ENCODE measurements around the gene PPHLN1.

Gene PPHLN1, protein sequence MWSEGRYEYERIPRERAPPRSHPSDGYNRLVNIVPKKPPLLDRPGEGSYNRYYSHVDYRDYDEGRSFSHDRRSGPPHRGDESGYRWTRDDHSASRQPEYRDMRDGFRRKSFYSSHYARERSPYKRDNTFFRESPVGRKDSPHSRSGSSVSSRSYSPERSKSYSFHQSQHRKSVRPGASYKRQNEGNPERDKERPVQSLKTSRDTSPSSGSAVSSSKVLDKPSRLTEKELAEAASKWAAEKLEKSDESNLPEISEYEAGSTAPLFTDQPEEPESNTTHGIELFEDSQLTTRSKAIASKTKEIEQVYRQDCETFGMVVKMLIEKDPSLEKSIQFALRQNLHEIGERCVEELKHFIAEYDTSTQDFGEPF

DNA sequence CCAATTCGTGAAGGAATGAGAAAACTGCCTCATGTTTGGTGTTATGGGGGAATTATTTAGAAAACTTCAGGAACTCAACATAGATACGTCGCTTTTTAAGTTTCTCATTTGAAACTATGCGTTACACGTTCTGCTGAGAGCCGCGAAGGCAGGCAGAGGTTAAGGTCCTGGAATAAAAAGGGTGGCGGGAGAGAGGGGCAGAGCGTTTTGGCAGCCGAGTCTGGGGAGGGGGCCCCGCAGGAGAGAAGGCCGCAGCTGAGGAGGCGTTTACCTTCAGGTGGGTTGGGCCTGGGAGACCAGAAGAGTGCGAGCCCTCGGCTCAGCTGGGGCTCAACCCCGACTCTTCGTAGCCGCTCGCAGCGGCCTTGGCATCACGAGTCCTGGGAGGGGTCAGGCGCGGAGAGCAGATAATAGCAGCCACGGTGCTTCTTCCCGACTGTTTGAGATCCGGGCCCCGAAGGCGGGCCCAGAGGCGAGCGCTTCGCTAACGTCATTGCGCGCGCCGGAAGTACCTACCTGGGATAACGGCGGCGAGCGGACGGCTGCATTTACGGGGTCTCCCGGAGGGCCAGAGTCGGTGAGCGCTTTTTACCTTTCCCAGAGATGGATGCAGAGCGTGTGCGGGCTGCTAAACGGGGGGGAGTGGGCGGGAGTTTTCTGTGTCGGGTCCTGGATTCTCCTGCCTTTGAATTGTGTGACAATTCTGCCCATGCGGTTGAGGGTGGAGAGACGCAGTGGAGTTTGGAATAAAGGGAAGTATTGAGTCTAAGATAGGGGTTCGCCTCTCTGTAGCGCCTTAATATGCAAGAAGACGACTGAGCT, at the start of gene PPHLN1, which contains the start of gene ZCRB1:
TSS of gene PPHLN1 (plus strand) at position 515 of the 822 bp plus-strand sequence. CDS start 9,736 bp downstream, outside the sequence.
TSS of gene ZCRB1 (minus strand) at position 442 of the 822 bp plus-strand sequence. CDS start 1,992 bp downstream, outside the sequence.
- H3K4me3 Mint-ChIP-seq: peak within 1 kb of the TSS; percentile 99
- peak; percentile 97 for ATAC-seq
- H3K9me3 Mint-ChIP-seq: no peaks in the 10 kb centered on the region
- H3K36me3 Mint-ChIP-seq: peaks cover 17% of the 10 kb centered on the region
- H3K27ac Mint-ChIP-seq: peak within 1 kb of the TSS; percentile 98
- no peaks in the 10 kb centered on the region for H3K27me3 Mint-ChIP-seq
- peaks cover 44% of the 10 kb centered on the region for H3K4me1 Mint-ChIP-seq

DNA sequence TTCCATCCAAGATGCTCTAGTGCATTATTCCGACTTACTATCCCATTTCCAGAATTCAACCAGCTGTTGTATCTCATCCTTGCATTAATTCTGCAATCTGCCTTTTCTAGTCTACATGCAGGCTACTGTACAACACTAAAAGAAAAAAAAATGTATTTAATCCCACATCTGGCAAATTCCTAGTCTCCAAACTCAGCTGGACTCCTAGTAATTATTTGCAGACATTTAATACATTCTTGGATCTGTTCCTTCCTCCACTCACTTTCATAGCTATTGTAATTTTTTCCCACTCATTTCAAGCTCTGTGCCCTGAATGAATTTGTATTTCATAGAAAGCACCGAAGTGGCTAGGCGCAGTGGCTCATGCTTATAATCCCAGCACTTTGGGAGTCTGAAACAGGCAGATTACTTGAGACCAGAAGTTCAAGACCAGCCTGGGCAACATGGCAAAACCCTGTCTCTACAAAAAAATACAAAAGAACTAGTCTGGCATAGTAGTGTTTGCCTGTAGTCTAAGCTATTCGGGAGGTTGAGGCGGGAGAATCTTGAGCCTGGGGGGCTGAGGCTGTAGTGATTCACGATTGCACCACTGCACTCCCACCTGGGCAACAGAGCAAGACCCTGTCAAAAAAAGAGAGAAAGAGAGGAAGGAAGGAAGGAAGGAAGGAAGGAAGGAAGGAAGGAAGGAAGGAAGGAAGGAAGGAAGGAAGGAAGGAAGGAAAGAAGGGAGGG, 48.4 kb upstream of the PPHLN1 start:
- no peak overlapping the region for H3K4me3 Mint-ChIP-seq
- no peaks in the 10 kb centered on the region for H3K9me3 Mint-ChIP-seq
- H3K36me3 Mint-ChIP-seq: no peaks in the 10 kb centered on the region
- no peak overlapping the region for H3K27ac Mint-ChIP-seq
- H3K27me3 Mint-ChIP-seq: peaks cover 11% of the 10 kb centered on the region
- H3K4me1 Mint-ChIP-seq: no peaks in the 10 kb centered on the region
- no peak for ATAC-seq

DNA sequence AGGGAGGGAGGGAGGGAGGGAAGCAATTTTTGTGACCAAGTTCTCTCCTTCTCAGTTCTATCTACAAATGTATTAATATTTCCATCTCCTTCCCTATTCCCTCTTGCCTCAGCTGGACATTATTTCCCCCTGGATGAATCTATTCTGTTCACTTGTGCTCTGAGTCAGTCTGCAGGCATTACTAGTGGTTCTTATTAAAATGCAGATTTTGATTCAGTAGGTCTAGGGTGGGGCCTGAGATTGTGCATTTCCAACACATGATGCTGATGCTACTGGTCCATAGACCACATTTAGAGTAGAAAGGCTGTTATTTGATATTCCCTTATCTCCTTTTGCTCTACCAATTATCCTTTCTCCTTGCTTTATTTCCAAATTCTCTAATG, 47.8 kb upstream of the PPHLN1 start:
- Mint-ChIP-seq H3K27me3 (peaks cover 11% of the 10 kb centered on the region), H3K36me3 (no peaks in the 10 kb centered on the region), H3K4me1 (no peaks in the 10 kb centered on the region), H3K27ac (no peak overlapping the region), H3K9me3 (no peaks in the 10 kb centered on the region), H3K4me3 (no peak overlapping the region)
- ATAC-seq: no peak

DNA sequence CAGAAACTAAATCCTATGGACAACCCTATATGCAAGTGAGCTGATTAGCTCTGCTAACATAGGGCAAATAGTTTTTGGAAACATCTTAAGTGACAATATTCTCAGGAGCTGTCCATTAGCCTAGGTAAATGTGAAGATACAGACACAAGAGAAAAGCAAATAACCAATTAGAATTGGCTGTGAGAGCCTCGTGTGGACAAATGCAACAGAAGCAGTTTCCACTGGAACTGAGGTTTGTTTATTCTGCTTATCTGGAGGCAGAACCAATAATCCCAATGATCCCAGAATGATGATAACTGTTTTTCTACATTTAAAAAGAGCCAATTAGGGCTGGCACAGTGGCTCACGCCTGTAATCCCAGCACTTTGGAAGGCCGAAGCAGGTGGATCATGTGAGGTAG, 44.7 kb upstream of the PPHLN1 start:
- Mint-ChIP-seq H3K27ac (no peak overlapping the region), H3K9me3 (no peaks in the 10 kb centered on the region), H3K4me3 (no peak overlapping the region), H3K4me1 (peaks cover 7% of the 10 kb centered on the region), H3K36me3 (no peaks in the 10 kb centered on the region), H3K27me3 (peaks cover 11% of the 10 kb centered on the region)
- ATAC-seq: no peak

DNA sequence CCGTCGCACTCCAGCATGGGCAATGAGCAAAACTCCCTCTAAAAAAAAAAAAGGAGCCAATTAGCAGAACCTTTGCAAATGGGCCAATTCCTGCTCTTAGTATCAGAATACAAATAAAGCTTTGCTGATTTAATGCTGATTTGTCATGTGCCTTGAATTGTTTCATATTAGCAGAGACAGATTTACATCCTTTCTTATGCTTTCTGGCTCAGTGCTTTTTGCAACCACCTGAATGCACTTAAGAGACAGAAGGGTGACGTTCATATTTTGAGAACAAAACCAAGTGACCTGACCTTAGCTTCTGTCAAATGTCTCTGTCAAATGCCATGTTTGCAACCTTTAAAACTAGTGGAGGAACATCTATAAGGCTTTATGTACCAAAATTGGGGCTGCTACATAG, 44.1 kb upstream of the PPHLN1 start:
- H3K9me3 Mint-ChIP-seq: no peaks in the 10 kb centered on the region
- peak; percentile 27 for ATAC-seq
- peaks cover 7% of the 10 kb centered on the region for H3K4me1 Mint-ChIP-seq
- peaks cover 14% of the 10 kb centered on the region for H3K27me3 Mint-ChIP-seq
- H3K27ac Mint-ChIP-seq: no peak overlapping the region
- H3K4me3 Mint-ChIP-seq: no peak overlapping the region
- no peaks in the 10 kb centered on the region for H3K36me3 Mint-ChIP-seq

DNA sequence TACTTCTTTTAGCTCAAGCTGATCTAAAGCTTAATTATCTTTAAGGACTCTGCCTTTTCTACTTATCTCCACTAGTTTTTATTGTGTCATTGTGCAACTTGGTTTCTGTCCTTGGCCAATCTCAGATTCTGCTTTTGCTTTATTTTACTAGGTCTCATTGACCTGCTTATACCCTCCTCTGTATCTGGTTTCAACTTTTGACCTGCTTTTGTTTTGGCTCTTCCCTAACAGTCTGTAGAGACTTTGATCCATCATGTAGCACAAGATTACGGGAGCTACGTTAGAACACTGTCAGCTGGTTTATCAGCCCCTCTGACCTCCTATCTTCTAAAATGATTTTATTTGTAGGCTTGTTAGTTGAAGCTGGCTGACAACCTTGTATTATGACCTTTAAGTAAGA, 43.7 kb upstream of the PPHLN1 start:
- Mint-ChIP-seq H3K36me3 (no peaks in the 10 kb centered on the region), H3K27me3 (peaks cover 19% of the 10 kb centered on the region), H3K4me3 (no peak overlapping the region), H3K9me3 (no peaks in the 10 kb centered on the region), H3K4me1 (peaks cover 7% of the 10 kb centered on the region), H3K27ac (no peak overlapping the region)
- no peak for ATAC-seq

DNA sequence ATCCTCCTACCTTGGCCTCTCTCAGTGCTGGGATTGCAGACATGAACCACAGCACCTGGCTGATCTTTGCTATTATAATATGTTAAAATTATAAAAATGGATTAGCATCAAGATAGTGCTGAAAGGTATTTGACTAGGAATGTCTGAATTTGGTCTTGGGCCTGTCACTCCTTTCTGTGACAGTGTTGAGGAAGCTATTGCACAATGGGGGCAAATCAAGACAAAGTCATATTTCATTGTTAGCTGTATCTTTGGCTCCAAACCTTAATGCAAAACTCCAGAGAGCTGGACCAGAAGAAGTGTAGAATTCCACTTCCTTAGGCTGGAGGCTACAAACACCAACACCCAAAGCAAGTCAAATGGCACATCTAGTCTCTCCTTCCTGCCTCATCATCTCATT, 42.2 kb upstream of the PPHLN1 start:
- Mint-ChIP-seq H3K27me3 (peaks cover 20% of the 10 kb centered on the region), H3K4me1 (peaks cover 7% of the 10 kb centered on the region), H3K9me3 (no peaks in the 10 kb centered on the region), H3K4me3 (no peak overlapping the region), H3K36me3 (no peaks in the 10 kb centered on the region), H3K27ac (no peak overlapping the region)
- no peak for ATAC-seq

DNA sequence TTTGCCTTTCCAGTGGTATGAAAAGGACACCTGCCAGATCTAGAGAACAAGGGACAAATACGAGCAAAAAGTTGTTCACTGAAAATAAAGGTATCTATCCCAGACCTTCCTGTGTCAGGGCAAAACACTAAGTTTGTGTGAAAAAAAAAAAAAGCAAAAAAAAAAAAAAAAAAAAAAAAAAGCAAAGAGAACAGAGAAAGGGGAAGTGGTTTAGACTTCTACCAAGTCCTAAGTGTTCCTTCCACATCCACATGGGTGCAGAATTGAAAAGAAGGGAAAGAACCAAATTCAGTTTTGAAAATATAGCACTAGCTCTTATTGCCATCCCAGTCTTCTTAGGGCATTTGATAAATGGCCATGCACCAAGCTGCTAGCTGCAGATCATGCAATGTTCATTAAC, 41.8 kb upstream of the PPHLN1 start:
- H3K9me3 Mint-ChIP-seq: no peaks in the 10 kb centered on the region
- no peaks in the 10 kb centered on the region for H3K36me3 Mint-ChIP-seq
- H3K4me3 Mint-ChIP-seq: no peak overlapping the region
- H3K27me3 Mint-ChIP-seq: peaks cover 19% of the 10 kb centered on the region
- peaks cover 7% of the 10 kb centered on the region for H3K4me1 Mint-ChIP-seq
- ATAC-seq: no peak
- no peak overlapping the region for H3K27ac Mint-ChIP-seq

DNA sequence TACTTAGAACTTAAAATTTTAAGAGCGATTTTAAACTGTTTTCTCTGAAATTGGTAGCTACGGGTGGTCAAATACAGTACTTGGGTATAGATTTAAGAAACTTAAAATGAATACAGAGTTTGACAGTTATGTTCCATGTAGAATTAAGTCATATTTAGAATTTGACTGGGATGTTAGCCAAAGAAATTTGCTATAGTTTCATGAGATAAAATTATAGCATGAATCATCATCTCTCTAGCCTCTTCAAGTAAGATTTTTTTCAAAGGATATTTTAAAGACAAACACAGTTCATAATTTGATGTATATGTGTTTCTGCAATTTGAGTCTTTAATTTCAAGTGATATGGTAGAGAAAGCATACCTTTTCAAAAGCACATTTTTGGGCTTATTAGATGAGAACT, 41.1 kb upstream of the PPHLN1 start:
- Mint-ChIP-seq H3K27me3 (peaks cover 19% of the 10 kb centered on the region), H3K9me3 (no peaks in the 10 kb centered on the region), H3K27ac (no peak overlapping the region), H3K36me3 (no peaks in the 10 kb centered on the region), H3K4me1 (peaks cover 7% of the 10 kb centered on the region), H3K4me3 (no peak overlapping the region)
- ATAC-seq: no peak

DNA sequence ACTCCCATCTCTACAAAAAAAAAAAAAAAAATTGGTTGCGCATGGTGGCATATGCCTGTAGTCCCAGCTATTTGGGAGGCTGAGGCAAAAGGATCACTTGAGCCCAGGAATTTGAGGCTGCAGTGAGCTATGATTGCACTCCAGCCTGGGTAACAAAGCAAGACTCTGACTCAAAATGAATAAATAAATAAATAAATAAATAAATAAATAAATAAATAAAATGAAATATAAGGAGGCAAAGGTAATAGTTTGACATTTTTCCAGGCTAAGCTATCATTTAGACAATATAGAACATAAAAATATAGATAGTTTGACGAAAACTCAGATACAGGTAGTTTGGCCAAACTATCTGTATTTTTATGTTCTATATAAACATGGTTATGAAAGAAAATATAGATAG, 40.5 kb upstream of the PPHLN1 start:
- Mint-ChIP-seq H3K27me3 (peaks cover 19% of the 10 kb centered on the region), H3K4me3 (no peak overlapping the region), H3K4me1 (peaks cover 7% of the 10 kb centered on the region), H3K27ac (no peak overlapping the region), H3K36me3 (no peaks in the 10 kb centered on the region), H3K9me3 (no peaks in the 10 kb centered on the region)
- ATAC-seq: no peak

DNA sequence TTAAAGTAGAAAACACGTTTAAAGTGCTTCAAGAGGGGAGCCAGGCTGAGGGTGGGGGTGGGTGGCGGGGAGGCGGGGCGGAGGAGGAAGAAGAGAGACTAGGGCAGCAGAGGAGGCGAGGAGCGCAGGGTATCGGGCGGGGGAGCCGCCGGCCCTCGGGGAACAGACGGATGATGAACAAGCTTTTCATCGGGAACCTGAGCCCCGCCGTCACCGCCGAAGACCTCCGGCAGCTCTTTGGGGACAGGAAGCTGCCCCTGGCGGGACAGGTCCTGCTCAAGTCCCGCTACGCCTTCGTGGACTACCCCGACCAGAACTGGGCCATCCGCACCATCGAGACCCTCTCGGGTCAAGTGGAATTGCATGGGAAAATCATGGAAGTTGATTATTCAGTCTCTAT, 39.2 kb upstream of the PPHLN1 start:
- Mint-ChIP-seq H3K27me3 (peaks cover 19% of the 10 kb centered on the region), H3K36me3 (no peaks in the 10 kb centered on the region), H3K4me1 (peaks cover 7% of the 10 kb centered on the region)

DNA sequence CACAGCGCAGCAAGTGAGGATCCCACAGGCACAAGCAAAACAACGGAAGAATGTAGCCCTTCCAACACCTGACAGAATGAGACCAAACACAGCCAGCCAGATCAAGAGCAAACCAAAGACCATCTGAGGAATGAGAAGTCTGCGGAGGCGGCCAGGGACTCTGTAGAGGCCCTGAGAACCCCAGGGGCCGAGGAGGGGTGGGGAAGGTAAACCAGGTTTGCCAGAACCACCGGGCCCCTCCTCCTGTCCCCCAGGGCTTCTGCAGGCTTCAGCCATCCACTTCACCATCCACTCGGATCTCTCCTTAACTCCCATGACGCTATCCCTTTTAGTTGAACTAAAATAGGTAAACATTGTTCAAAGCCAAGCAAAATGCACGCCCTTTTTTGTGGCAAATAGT, 37.4 kb upstream of the PPHLN1 start:
- Mint-ChIP-seq H3K9me3 (no peaks in the 10 kb centered on the region), H3K4me3 (no peak overlapping the region), H3K4me1 (peaks cover 7% of the 10 kb centered on the region), H3K36me3 (no peaks in the 10 kb centered on the region), H3K27me3 (peaks cover 19% of the 10 kb centered on the region), H3K27ac (no peak overlapping the region)
- no peak for ATAC-seq

More for the DNA sequence above, 39.2 kb upstream of the PPHLN1 start:
- ATAC-seq: no peak
- H3K9me3 Mint-ChIP-seq: no peaks in the 10 kb centered on the region
- H3K27ac Mint-ChIP-seq: no peak overlapping the region
- H3K4me3 Mint-ChIP-seq: no peak overlapping the region

DNA sequence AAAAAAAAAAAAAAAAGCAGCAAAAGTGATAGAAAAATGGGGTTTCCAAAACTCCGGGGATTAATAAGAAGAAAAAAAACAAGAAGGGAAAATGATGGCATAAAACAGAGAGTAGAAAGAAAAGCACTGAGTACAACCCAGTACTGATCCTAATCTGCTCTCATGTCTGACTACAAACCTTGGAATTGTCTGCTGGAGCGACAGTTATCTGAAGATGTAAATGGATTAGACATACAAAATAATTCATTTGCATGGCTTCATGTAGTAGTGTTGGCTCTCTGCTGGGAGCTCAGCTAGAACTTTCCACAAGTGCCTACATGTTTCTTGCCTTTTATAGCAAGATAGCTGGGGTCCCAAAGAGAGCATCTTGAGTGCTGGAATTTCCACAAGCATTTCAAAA, 34.3 kb upstream of the PPHLN1 start:
- Mint-ChIP-seq H3K4me3 (no peak overlapping the region), H3K27me3 (peaks cover 18% of the 10 kb centered on the region), H3K27ac (no peak overlapping the region), H3K36me3 (no peaks in the 10 kb centered on the region), H3K4me1 (no peaks in the 10 kb centered on the region), H3K9me3 (no peaks in the 10 kb centered on the region)
- ATAC-seq: no peak

DNA sequence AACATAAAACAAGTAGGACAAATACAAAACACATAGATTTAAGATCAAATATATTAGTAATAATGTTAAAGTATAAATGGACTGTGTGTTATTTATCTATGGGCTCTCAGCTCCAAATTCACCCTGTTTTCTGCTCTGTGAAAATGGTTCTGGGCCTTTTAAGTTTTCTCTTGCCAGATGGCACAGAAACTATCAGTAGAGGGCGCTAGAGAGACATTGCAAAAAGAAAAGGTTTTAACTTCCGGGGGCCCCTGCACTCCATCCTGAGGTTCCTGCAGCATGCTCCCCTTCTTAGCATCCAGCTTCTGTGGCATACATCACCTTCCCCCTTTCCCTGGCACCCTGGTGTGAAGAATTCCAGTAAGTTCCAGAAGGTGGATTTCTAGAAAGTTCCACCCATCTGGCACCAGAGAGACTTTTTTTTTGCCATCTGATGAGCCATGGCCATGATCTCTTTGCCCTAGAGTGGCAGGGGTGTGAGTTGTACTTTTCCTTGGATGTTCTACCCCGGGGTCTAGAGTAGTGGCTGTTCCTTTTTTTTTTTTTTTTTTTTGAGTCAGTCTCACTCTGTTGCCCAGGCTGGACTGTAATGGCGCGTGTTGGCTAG, 29.4 kb upstream of the PPHLN1 start:
- Mint-ChIP-seq H3K9me3 (no peaks in the 10 kb centered on the region), H3K27ac (no peak overlapping the region), H3K27me3 (no peaks in the 10 kb centered on the region)

DNA sequence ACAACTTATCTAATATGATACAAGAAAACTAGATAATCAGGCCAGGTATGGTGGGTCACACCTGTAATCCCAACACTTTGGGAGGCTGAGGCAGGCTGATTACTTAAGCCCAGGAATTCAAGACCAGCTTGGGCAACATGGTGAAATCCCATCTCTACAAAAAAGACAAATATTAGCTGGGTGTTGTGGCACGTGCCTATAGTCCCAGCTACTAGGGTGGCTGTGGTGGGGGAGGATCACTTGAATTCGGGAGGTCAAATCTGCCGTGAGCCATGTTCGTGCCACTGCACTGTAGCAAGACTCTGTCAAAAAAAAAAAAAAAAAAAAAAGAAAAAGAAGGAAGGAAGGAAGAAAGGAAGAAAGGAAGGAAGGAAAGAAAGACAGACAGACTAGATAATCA, 27.1 kb upstream of the PPHLN1 start:
- peaks cover 23% of the 10 kb centered on the region for H3K4me1 Mint-ChIP-seq
- H3K4me3 Mint-ChIP-seq: peak overlapping the region; percentile 26
- ATAC-seq: no peak
- no peaks in the 10 kb centered on the region for H3K36me3 Mint-ChIP-seq
- peak overlapping the region; percentile 61 for H3K27ac Mint-ChIP-seq
- H3K9me3 Mint-ChIP-seq: no peaks in the 10 kb centered on the region
- no peaks in the 10 kb centered on the region for H3K27me3 Mint-ChIP-seq

More for the DNA sequence above, 29.4 kb upstream of the PPHLN1 start:
- H3K4me3 Mint-ChIP-seq: no peak overlapping the region
- H3K36me3 Mint-ChIP-seq: no peaks in the 10 kb centered on the region
- no peak for ATAC-seq
- H3K4me1 Mint-ChIP-seq: peaks cover 23% of the 10 kb centered on the region
